22Rv1 (cell line): ENCODE results near the gene FBP2.
"Not testable (repeated sequence)": the region's sequence is repeated elsewhere in the genome, so short reads cannot be mapped to it uniquely, and the experiment has no call there.

ENCODE experiments used
- ZFX ChIP-seq: fragments of 450-650 bp; IDR thresholded peaks from 2 replicates; pipeline ENCODE4 v1.6.1; 2017; ENCODE audit warnings: antibody characterized with exemption, borderline replicate concordance
- TF ChIP-seq, protein P1 (sequence below): fragments of 450-650 bp; IDR thresholded peaks from 2 replicates; pipeline ENCODE4 v1.5.1; 2017; ENCODE audit warnings: mild to moderate bottlenecking

GRCh38 chr9:94591046-94591545 is 2.5 kb downstream of the FBP2 start:
- TF ChIP-seq, protein P1, sequence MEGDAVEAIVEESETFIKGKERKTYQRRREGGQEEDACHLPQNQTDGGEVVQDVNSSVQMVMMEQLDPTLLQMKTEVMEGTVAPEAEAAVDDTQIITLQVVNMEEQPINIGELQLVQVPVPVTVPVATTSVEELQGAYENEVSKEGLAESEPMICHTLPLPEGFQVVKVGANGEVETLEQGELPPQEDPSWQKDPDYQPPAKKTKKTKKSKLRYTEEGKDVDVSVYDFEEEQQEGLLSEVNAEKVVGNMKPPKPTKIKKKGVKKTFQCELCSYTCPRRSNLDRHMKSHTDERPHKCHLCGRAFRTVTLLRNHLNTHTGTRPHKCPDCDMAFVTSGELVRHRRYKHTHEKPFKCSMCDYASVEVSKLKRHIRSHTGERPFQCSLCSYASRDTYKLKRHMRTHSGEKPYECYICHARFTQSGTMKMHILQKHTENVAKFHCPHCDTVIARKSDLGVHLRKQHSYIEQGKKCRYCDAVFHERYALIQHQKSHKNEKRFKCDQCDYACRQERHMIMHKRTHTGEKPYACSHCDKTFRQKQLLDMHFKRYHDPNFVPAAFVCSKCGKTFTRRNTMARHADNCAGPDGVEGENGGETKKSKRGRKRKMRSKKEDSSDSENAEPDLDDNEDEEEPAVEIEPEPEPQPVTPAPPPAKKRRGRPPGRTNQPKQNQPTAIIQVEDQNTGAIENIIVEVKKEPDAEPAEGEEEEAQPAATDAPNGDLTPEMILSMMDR: not testable (repeated sequence)
- not testable (repeated sequence) for TF ChIP-seq ZFX
